ENCODE results near the gene CDH1. TPM values are rescaled to one million over a fixed set of nuclear protein-coding genes. Genes with fewer than 3 reads are reported as not detected.
A peak's percentile ranks its signal among the peaks of the same experiment; 100 is the strongest.
"Not testable (repeated sequence)": the region's sequence is repeated elsewhere in the genome, so short reads cannot be mapped to it uniquely, and the experiment has no call there.

Gene CDH1
- not detected in 2 replicates for total RNA-seq (2014; rRNA removed; shearing (Covaris generic); ENCODE audit: low replicate concordance)

DNA sequence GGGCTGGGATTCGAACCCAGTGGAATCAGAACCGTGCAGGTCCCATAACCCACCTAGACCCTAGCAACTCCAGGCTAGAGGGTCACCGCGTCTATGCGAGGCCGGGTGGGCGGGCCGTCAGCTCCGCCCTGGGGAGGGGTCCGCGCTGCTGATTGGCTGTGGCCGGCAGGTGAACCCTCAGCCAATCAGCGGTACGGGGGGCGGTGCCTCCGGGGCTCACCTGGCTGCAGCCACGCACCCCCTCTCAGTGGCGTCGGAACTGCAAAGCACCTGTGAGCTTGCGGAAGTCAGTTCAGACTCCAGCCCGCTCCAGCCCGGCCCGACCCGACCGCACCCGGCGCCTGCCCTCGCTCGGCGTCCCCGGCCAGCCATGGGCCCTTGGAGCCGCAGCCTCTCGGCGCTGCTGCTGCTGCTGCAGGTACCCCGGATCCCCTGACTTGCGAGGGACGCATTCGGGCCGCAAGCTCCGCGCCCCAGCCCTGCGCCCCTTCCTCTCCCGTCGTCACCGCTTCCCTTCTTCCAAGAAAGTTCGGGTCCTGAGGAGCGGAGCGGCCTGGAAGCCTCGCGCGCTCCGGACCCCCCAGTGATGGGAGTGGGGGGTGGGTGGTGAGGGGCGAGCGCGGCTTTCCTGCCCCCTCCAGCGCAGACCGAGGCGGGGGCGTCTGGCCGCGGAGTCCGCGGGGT lies at the start of gene CDH1:
Gene CDH1 (plus strand): TSS at position 247 of the 684 bp plus-strand sequence. CDS start 124 bp downstream, at position 371.
- Histone ChIP-seq H3K27me3 (no peaks in the 10 kb centered on the region), H3K9me3 (no peaks in the 10 kb centered on the region), H3K36me3 (no peaks in the 10 kb centered on the region), H3K4me3 (no peak within 1 kb of the TSS)
- no peak for DNase-seq

DNA sequence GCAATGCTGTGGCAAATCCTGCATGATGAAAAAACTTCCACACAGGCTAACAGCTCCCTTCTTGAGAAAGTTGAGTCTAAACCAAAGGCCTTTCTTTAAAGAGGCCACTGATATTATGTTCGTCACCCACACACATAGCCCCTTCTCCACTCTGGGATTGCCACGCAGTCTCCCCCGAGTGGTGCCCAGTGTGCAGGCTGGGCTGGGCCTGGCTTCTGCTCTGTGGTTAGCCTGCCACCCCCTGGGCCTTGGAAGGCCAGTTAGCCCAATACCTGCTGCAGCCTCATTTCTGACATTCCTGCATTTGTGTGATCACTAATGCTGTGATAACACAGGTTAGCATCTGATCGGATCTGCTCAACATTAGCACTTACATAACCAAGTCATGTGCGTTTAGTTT lies 47.2 kb upstream of the CDH1 start:
- DNase-seq, result no peak
- H3K4me3 ChIP-seq, result no peak overlapping the region
- no peaks in the 10 kb centered on the region for H3K27me3 ChIP-seq
- H3K9me3 ChIP-seq, result no peaks in the 10 kb centered on the region
- H3K36me3 ChIP-seq, result no peaks in the 10 kb centered on the region

DNA sequence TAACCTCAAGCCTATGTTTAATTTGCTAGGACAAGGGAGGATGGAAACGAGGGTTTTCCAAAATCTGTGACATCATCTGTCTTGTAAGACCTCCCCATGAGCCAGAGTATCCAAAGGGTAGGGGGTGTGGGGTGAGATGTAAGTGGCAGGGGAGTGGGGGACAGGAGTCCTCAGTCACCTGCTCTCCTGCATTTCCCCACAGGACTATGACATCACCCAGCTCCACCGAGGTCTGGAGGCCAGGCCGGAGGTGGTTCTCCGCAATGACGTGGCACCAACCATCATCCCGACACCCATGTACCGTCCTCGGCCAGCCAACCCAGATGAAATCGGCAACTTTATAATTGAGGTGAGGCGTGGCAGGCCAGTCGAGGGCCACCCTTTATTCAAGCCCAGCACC lies 41.5 kb upstream of the CDH1 start:
- Histone ChIP-seq H3K27me3 (no peaks in the 10 kb centered on the region), H3K9me3 (no peaks in the 10 kb centered on the region), H3K4me3 (no peak overlapping the region), H3K36me3 (no peaks in the 10 kb centered on the region)
- no peak for DNase-seq

DNA sequence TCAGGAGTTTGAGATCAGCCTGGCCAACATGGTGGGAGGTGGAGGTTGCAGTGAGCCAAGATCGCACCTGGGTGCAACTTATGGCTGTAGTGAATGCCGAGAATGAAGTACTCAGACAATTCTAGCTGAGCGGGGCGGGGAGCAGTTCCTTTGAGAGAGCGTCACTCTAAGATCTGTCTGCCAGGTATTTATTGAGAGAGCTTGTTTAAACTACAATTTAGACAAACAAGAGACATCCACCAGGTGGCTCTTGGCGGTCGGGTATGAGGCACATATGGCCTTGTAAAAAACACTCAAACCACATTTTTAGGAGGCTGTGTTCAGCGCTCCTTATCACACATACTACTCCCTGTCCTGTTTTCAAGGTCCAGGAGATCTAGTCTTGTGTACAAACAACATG lies 40.6 kb upstream of the CDH1 start:
- Histone ChIP-seq H3K36me3 (no peaks in the 10 kb centered on the region), H3K9me3 (no peaks in the 10 kb centered on the region), H3K27me3 (no peaks in the 10 kb centered on the region), H3K4me3 (no peak overlapping the region)
- DNase-seq, result no peak

DNA sequence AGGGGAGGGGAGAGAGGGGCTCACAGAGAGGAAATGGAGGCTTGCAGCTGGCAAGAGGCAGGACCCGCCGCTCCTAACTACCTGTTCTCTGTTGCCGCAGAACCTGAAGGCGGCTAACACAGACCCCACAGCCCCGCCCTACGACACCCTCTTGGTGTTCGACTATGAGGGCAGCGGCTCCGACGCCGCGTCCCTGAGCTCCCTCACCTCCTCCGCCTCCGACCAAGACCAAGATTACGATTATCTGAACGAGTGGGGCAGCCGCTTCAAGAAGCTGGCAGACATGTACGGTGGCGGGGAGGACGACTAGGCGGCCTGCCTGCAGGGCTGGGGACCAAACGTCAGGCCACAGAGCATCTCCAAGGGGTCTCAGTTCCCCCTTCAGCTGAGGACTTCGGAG lies 39.0 kb upstream of the CDH1 start:
- DNase-seq, result no peak
- Histone ChIP-seq H3K36me3 (no peaks in the 10 kb centered on the region), H3K4me3 (no peak overlapping the region), H3K27me3 (no peaks in the 10 kb centered on the region), H3K9me3 (no peaks in the 10 kb centered on the region)

DNA sequence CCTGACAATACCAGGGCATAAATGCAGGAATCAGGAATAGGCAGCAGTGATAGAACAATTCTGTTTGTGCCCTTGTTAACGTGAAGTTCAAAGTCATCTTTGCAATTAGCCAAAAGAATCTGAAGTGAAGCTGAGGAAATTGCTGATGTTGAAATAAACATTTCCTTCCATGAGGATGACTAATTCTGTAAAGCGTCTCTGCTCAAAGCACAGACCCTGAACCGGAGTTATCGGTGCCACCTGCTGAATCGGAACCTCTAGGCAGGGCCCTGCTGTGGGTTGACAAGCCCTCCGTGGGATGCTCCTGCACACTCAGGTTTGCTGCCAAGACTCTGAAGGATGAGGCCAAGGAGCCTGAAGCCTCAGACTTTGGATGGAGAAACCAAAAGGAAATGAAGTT lies 37.0 kb upstream of the CDH1 start:
- H3K36me3 ChIP-seq, result no peaks in the 10 kb centered on the region
- DNase-seq, result peak; percentile 23
- H3K4me3 ChIP-seq, result no peak overlapping the region
- no peaks in the 10 kb centered on the region for H3K9me3 ChIP-seq
- no peaks in the 10 kb centered on the region for H3K27me3 ChIP-seq

DNA sequence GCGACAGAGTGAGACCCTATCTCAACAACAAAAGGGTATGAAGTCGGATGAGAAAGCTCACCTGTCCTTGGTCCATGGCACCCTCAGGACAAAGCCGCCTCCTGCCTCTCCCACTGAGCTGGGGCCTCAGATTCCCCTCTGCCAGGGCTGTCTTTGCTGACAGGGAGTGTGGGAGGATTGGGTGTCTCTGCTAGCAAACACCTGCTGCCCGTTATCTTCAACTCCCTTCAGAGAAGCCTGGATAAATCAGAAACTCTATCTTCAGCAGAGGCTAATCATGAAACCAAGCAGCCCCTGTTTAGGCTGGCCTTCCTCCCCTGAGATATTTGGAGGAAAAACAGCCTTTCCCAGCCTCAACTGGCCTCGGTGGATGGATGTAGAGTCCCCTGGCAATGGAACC lies 36.3 kb upstream of the CDH1 start:
- no peaks in the 10 kb centered on the region for H3K27me3 ChIP-seq
- no peaks in the 10 kb centered on the region for H3K9me3 ChIP-seq
- DNase-seq, result no peak
- no peak overlapping the region for H3K4me3 ChIP-seq
- no peaks in the 10 kb centered on the region for H3K36me3 ChIP-seq

DNA sequence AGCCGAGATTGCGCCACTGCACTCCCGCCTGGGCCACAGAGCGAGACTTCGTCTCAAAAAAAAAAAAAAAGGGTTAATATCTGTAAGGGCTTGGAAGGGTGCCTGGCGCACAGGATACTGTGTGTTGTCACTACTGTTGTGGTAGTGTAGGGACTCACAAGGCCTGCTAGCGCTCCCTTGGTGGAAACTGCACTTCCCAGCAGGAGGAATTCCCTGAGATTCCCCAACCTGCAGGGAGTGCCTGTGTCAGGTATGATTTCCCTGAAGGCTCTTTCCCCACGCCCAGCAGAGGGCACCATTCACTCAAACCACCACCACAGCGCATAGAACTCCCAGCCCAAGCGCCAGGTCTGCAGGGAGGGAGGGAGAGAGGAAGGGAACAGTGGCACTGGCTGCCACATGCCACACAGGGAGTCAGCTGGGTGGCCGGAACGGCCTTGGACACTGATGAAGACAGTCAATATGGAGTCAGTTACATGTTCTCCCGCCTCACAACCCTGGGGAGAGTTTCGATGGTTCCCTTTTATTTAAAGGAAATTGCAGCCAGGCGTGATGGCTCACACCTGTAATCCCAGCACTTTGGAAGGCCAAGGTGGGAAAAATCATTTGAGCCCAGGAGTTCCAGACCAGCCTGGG lies 32.7 kb upstream of the CDH1 start:
- H3K9me3 ChIP-seq, result no peaks in the 10 kb centered on the region
- H3K36me3 ChIP-seq, result no peaks in the 10 kb centered on the region
- no peaks in the 10 kb centered on the region for H3K27me3 ChIP-seq
- H3K4me3 ChIP-seq, result no peak overlapping the region
- DNase-seq, result peak; percentile 60

DNA sequence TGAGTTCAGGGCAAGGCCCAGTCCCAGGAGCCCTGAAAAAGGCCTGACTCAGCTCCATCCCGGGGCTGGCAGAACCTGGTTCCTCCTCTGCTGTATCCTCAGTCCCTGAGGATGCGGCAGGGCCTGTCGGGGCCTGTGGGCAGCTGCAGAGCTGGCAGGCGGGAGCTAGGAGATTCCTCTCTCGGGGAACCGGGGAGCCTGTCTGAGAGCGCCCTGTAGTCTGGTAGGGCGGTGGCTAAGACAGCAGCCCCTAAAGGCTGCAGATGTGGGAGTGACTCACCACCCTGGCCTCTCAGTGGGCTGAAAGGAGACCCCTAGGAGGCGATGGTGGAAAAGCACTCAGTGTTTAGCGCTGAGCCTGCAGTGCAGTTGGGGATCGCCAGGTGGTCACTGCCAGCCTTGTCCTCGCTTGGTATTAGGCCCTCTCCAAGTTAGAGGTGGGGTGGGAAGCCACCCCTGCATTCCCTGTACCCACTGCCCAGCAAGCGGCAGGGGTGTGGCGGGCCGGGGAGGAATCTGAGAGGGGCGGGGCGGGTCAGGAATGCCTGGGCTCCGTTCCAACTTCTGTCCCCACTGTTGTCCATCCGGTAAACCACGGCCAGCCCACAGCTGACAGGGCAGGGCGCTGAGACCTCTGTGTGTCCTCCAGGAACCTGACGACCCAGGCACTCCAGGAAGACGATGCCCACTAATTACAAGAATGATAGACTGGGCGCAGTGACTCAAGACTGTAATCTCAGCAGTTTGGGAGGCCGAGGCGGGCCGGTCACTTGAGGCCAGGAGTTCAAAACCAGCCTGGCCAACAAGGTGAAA lies 29.5 kb upstream of the CDH1 start:
- H3K9me3 ChIP-seq, result no peaks in the 10 kb centered on the region
- no peaks in the 10 kb centered on the region for H3K36me3 ChIP-seq
- no peaks in the 10 kb centered on the region for H3K27me3 ChIP-seq
- DNase-seq, result no peak
- no peak overlapping the region for H3K4me3 ChIP-seq

DNA sequence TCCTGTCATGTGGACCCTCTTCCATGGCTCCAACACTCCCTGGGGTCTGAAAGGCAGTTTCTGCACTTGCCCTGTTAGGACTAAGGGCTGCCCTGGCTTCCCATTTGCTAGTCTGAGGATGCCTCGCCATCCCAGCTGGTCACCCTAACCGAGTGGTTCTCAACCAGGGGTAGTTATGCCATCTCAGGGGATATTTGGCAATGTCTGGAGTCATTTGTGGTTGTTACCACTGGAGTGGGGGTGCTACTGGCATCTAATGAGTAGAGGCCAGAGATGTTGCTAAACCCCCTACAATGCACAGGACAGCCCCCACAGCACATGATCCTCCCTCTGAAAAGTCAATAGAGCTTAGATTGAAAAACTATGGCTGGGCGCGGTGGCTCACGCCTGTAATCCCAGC lies 26.9 kb upstream of the CDH1 start:
- Histone ChIP-seq H3K9me3 (no peaks in the 10 kb centered on the region), H3K4me3 (no peak overlapping the region), H3K36me3 (no peaks in the 10 kb centered on the region), H3K27me3 (no peaks in the 10 kb centered on the region)
- no peak for DNase-seq

DNA sequence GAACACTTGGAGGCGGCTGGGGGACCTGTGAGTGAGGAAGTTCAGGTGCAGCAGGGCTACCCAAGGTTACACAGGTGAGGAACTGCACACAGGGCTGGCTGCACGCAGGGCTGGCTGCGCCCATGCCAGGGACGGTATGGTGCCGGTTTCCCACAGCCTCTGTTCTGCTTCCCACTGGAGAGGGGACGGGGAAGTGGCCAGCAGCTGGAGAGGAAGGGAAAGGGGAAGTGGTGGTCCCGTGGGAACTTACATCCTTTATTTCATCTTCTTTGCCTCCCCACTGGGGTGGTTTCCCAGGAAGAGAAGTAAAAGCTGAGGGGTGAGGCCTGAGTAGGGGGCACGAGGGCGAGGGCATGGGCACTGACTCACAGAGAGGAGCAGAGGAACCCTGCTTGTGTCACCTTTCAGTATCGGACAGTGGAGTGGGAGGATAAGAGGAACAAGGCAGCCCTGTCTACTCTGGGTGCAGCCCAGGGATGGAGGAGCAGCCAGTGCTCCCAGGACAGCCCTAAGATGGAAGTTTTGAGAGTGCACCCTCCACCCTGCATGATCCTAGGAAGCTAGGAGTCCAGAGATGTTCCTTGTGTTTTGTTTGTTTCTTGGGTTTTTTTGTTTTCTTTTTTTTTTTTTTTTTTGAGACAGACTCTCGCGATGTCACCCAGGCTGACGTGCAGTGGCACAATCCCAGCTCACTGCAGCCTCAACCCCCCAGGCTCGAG lies 25.5 kb upstream of the CDH1 start:
- Histone ChIP-seq H3K27me3 (no peaks in the 10 kb centered on the region), H3K9me3 (no peaks in the 10 kb centered on the region), H3K36me3 (no peaks in the 10 kb centered on the region), H3K4me3 (no peak overlapping the region)
- no peak for DNase-seq

DNA sequence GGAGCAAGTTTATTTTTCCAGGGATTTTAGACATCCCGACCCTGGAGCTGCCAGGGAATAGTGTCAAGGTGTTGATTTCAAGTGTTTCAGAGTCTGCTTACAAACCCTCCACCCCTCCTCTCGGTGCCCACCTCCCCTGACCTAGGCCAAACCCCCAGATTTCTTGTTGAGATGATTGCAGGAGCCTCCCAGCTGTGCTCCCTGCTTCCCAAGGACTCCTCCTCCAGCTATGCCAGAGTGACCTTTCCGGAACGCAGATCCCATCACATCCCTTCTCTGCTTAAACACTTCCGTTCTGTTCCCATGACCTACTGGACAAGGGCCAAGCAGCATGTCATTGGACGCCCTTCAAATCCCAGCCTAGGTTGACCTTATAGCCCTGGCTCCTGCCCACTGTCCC lies 23.7 kb upstream of the CDH1 start:
- no peak for DNase-seq
- H3K27me3 ChIP-seq, result no peaks in the 10 kb centered on the region
- no peaks in the 10 kb centered on the region for H3K9me3 ChIP-seq
- no peak overlapping the region for H3K4me3 ChIP-seq
- H3K36me3 ChIP-seq, result no peaks in the 10 kb centered on the region

DNA sequence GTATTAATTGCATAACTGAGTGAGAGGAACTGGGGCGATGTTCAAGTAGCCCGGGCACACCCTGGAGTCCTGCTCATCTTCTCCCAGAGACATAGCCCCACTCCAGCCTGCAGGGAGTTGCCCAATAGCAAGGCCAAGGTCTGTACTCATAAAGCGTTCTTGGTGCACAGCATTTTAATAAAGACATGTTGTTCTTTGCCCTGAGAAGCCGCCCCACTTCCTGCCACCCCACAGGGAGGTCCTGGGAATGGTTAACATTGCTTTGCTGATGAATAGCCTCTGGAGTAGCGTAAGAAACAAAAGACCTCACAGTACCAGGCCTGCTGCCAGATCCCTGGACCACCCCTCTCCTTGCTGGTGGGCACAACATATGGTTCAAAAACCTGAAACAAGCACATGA lies 21.6 kb upstream of the CDH1 start:
- no peaks in the 10 kb centered on the region for H3K9me3 ChIP-seq
- no peak for DNase-seq

DNA sequence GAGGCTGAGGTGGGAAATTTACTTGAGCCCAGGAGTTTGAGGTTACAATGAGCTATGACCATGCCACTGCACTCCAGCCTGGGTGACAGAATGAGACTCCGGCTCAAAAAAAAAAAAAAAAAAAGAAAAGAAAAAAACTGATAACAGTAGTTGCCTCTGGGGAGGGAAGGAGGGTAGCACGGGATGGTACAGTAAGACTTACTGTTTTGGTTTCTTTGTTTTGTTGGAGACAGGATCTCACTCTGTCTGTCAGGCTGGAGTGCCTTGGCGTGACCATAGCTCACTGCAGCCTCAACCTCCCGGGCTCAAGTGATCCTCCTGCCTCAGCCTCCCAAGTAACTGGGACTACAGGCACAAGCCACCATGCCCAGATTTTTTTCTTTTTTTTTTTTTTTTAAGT lies 20.6 kb upstream of the CDH1 start:
- not testable (repeated sequence) for H3K36me3 ChIP-seq, DNase-seq, H3K27me3 ChIP-seq, H3K4me3 ChIP-seq, H3K9me3 ChIP-seq

More for the DNA sequence above, 21.6 kb upstream of the CDH1 start:
- H3K27me3 ChIP-seq, result no peaks in the 10 kb centered on the region
- no peak overlapping the region for H3K4me3 ChIP-seq
- H3K36me3 ChIP-seq, result no peaks in the 10 kb centered on the region

DNA sequence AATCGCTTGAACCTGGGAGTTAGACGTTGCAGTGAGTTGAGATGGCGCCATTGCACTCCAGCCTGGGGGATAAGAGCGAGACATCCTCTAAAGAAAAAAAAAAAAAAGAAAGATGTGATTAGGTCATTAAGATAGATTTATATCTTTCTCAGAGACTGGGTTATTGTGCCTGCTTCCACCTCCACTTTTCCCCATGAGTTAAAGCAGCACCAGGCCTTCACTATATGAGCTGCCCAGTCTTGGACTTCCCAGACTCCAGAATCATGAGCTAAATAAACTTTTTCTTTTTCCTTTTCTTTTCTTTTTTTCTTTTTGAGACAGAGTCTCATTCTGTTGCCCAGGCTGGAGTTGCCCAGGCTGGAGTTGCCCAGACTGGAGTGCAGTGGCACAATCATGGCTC lies 19.4 kb upstream of the CDH1 start:
- no peaks in the 10 kb centered on the region for H3K36me3 ChIP-seq
- no peak overlapping the region for H3K4me3 ChIP-seq
- no peaks in the 10 kb centered on the region for H3K27me3 ChIP-seq
- DNase-seq, result no peak
- no peaks in the 10 kb centered on the region for H3K9me3 ChIP-seq

DNA sequence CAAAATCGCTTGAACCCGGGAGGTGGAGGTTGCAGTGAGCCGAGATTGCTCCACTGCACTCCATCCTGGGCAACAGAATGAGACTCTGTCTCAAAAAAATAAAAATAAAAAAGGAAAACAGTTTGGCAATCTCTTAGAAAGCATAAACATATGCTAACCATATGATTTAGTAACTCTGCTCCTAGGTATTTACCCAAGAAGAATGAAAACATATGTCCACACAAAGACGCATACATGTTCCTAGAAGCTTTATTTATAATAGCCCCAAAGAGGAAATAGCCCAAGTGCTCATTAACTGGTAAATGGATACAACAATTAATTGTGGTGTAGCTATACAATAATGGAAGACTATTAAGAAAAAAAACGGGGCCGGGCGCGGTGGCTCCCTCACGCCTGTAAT lies 18.5 kb upstream of the CDH1 start:
- no peak for DNase-seq
- no peaks in the 10 kb centered on the region for H3K27me3 ChIP-seq
- no peaks in the 10 kb centered on the region for H3K9me3 ChIP-seq
- H3K4me3 ChIP-seq, result no peak overlapping the region
- no peaks in the 10 kb centered on the region for H3K36me3 ChIP-seq

DNA sequence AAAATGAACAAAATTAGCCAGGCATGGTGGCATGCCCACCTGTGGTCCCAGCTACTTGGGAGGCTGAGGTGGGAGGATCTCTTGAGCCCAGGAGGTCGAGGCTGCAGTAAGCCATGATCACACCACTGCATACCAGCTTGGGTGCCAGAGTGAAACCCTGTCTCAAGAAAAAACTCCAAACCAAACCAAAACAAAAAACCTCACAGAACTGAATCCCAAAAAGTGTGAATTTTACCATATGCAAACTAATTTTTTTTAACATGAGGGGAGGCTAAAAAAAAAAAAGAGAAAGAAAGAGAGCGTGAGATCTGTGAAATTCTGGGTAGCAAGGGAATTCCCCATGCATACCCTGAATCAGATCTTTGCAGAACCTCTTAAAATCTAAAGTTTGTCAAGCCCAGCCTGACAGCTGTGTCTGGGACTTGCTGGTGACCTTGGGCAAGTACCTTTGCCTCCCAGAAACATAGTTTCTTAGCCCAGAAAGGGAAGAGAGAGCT lies 17.1 kb upstream of the CDH1 start:
- no peaks in the 10 kb centered on the region for H3K27me3 ChIP-seq
- DNase-seq, result no peak
- H3K4me3 ChIP-seq, result no peak overlapping the region
- no peaks in the 10 kb centered on the region for H3K9me3 ChIP-seq
- no peaks in the 10 kb centered on the region for H3K36me3 ChIP-seq
